NCI-H82 treated with DMSO at 0.1 percent for 48 hours (cell line): ENCODE measurements around the gene STC2.

Experiments used
- DNase-seq: peaks from one replicate; lab custom pipeline; 2025; ENCODE audit not compliant: unreplicated experiment; lab: John Stamatoyannopoulos, UW

The STC2 gene

DNA sequence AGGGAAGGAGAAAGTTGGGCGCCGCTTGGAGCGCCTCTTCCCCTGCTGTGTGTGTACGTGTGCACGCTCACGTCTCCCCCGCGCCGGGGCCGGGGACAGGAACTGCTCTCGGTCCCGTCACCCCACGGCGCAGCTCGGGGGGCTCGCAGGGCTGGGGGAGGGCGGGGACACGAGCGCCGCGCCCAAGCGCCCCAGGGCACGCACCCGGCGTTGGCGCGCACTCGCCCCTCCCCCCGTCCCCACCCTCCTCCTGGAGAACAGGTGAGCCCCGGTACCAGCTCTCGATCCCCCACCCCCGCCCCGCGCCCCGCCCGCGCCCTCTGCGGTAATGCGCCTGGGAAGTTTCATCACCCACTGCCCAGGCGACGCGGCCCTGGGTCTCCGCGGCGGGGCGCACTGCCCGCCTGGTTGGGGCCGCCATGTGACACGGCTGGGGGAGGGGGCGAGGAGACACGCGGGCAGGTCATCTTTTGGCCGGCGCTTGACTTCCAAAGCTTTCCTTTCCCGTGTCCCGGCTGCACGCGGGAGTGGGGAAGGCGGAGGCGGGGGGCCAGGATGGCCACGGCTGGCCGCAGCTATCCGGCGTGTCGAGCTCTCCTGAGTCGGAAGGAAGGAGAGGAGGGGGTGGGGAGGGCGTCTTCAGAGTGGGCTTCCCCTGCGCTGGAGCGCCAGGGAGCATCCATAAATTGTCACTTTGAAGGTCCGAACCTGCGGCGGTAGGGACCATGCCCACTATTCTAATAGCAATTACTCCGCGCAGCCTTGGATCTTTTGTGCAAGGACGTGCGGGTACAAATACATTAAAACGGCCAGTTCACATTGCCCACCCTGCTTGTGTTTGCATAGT is 1.5 kb upstream of the STC2 start:
- DNase-seq: no peak

DNA sequence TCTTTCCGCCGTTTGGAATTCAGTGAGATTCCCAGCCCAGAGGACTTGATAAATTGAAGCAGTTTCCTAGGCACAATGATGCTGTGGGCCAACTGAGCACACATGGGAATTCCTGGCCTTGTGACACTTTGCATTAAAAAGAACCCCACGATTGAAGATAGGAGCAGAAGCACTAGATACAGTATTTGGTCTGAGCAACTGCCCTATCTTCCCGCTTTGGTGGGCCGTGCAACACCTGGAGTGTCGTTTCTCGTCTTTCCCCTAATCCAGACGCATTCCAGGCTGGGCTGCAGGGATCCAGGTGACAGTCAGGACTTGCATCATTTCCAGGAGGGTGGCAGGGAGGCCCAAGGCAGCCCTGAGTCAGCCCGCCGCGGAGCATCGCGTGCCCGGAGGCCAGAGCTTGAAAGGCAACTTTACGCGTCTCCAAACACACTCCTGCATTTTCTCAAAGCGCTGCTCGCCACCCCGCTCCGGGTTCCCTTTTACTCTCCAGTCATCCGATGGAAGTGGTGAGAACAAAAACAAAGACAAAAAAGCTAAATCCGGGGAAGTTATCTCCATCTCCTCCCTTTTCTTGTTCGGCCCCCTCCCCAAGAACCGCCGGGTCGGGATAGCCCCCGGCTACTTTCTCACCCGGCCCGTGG is 753 bp upstream of the STC2 start:
- DNase-seq: no peak

- no peak for DNase-seq
These were observed 898 bp downstream of the STC2 start for GRCh38 chr5:173327084-173327947.

- DNase-seq: no peak
These were observed 1.7 kb downstream of the STC2 start for GRCh38 chr5:173326501-173326960.

DNA sequence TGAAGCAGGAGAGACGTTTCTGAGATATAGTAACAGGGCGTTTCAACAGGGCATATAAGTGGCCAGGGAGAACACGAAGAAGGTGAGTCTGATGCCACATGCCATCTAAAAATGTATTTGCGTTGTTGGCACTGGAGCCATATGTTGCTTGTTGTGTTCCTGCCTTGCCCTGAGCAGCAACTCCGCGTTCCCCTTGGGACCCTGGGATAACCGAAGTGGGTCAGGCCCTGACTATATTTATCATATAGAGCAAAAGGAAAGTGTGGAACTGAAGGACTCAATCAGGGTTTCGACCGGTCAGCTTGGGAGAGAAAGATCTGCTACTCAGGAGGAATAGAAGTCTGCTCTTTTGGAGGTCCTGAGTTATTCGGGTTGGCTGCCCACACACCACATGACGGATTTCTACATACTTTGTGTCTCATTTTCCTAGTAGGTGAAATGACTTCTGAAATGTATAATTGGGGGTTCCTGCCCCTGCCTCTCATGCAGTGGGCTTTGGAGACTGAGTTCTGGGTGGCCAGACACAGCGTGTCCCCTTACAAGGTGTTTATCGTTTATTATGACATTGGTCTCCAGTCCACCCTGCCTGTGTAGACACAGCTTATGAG is 3.0 kb downstream of the STC2 start:
- no peak for DNase-seq

DNA sequence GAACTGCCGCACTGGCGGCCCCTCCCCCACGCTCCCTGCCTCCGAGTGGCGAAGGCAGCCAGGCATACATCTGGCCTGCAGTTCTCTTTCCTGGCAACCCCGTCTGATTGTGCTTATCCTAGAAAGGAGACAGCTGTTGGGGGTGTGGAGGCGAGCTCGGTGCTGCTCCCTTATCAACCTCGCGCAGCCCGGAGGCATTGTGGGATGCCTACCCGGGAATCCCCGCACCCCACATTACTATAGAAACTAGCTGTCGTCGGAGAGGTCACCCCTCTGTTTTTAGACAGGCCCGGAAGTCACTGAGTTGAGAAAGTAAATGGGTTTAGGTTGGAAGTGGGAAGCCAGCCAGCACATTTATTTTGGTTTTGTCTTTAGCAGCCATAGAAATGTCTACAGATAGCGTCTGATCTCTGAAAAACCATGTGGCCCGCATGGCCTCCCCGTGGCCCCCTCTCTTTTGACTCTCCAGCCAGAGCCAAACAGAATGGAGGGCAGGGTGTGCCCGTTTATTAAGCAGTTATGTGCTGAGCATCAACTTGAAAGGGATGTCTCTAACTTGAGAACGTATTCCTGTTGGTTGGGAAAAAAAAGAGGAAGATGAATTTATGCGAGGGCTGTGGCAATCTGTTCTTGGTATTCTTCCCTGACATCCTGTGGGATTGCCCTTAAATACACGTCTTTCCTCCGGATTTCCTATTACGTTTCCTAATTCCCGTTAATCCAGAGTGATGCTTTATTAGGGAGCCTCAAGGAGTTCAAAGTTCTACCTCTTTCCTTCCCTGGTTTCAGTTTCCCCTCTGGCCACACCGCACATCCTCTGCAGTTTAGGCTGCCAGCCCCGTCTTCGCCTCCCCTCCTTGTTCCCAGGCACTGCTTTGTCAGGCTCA is 3.9 kb downstream of the STC2 start:
- no peak for DNase-seq

DNA sequence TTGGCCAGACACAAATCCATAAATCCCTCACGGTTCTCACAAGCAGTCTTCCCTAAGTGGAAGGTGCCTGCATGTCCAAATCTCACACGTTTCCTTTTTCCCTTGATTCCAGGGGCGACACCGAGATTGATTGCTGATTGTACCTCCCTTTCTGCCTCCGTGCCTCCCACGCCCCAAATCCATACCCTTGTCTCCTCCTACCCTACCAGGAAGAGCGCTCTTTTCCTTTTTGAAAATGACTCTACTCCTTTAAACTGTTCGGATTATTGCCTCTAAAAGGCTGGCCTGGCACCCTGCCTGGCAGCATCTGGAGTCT is 4.5 kb downstream of the STC2 start:
- no peak for DNase-seq

DNA sequence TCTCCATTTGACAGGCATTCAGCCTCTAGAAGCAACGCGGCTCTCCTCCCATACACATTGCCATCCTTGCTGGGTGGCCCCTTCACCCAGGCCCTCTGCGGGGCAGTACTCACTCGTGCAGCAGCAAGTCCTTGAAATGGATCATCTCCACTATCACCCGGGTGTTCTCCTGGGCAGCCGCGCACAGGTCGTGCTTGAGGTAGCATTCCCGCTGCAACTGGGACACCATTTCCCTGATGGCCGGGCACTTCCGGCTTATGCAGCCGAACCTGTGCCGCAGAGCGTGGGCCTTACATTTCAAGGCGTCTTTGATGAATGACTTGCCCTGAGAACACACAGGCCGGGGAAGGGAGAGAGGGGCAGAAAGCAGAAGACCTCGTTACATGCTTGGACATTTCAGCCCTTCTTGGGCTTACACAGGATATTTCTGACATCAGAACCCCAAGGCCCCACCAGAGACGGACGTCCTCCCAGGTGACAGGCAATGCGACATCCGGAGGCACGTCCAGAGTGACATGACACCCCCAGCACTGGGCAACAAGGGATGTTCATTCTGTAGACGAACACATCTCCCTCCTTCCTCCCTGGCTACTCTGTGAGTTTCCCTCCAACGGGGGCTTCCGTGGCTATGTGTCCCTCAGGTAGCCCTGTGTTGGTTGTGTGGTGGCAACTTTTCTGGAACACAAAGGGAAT is 5.0 kb downstream of the STC2 start:
- DNase-seq: no peak

DNA sequence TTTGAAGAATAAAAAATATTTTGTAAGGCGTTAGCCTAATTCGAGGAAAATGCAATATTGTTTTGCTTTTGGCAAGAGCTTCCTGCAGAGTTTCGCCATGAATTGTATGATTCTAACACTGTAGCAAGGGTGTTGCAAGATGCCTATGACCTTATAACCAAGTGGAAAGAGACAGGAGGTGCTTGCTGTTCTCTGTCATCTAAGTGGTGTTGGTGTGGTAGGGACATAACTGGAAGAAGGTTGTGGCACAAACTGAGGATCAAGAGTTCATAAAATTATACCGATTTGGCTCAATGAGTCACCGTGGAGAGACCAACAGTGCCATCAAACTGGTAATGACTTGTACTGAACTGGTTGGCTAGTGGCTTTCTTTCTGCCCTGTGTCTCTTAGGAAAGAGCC is 6.3 kb downstream of the STC2 start:
- DNase-seq: no peak

GRCh38 chr5:173320259-173320658 is 8.0 kb downstream of the STC2 start:
- DNase-seq: no peak

DNA sequence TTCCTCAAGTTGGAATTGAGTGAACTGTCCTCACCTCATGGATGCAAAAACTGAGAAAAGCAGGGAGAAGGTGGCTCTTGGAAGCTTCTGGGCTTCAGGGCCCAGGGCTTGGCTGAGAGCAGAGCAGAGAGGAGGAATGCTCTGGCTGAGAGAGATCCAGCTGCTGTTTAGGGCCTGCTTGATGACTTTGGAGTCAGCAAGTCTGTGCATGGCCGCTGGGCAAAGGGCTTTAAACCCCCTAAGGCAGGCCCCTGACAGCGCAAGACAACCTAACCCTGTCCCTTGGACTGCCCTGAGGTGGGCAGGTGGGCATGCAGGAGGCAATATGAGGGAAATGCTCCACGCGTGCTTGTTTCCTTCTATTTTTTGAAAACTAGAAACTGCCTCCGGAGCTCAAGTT is 8.6 kb downstream of the STC2 start:
- no peak for DNase-seq

DNA sequence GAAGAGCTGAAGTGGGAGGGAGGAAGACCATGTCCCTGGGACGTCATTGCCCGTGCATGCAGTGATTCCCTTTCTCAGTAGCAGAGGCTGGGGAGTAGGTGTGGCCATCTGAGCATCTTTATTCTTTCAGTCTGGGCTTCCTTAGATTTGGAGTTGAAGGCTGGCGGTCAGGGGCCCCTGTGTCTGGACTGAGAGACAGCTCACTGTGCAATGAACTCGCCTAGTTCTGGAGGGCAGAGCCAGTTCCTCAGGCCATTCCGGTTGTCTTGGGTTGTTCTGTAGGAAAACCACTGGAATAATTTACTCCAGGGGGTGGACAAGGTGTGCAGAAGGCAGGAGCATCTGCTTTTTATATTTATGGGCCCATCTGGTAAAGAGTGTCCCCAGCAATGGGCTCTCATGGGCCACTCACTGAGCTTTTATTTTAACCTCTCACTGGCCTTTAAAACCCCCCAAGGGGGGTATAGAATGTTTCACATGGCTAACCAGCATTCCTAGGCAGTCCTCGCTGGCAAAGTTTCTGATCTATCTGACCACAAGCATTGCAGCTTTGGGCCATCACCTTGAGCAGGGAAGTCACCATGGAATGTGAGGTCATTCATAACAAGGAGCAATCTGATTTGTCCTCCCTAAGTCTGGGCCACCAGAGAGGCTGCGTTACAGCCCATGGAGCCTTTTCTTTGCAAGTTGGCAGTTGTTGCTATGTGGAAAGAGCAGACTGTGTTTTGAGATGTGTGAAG is 9.2 kb downstream of the STC2 start:
- no peak for DNase-seq

DNA sequence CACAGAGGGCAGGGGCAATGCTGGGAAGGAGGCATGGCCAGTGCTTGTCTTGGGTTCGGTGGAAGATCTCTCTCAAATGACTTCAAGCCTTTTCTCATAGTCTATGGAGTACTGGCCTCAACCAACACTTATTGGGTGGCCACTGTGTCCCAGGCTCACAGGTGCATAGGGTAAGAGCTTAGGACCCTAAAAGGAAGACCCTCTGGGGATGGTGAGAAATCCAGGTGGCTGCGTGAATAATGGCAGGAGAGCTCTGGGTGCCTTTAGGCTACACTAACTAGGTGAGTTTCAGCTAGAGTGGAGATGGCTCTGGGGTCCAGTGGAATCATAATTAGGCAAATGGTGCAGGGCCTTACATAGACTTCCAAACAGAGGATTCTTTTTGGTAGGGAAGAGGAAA is 9.9 kb downstream of the STC2 start:
- no peak for DNase-seq

- no peak for DNase-seq
These were observed 10.4 kb downstream of the STC2 start for GRCh38 chr5:173317852-173318251.

DNA sequence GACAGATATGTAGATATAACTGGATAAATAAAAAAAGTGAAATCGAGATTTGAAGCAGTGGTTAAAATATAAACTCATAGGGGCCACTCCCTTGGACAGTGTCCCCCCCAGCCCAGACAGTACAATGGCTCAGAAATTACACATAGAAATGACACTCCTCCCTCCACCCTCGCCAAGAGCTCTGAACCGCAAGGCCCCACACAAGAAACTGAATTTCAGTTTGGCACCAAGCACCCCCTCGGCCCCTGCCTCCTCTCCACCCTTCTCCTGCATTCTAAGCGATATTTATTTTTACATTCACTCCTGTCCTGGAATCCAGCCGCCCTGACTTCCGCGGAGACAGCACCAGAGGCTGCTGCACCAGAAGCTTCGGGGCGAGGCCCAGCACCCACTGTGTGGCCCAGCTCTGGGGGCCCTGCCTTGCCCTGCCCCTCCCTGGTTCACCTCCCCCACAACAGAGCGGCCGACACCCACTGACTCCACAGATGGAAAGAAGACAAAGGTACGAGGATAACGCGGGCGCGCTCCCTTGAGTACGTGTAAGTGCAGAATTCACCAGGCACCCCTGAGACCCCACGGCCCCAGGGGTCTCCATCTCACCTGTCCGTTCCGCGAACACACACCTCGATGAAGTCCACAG is 11.0 kb downstream of the STC2 start:
- no peak for DNase-seq

- no peak for DNase-seq
These were observed 11.7 kb downstream of the STC2 start for GRCh38 chr5:173316339-173317020.

DNA sequence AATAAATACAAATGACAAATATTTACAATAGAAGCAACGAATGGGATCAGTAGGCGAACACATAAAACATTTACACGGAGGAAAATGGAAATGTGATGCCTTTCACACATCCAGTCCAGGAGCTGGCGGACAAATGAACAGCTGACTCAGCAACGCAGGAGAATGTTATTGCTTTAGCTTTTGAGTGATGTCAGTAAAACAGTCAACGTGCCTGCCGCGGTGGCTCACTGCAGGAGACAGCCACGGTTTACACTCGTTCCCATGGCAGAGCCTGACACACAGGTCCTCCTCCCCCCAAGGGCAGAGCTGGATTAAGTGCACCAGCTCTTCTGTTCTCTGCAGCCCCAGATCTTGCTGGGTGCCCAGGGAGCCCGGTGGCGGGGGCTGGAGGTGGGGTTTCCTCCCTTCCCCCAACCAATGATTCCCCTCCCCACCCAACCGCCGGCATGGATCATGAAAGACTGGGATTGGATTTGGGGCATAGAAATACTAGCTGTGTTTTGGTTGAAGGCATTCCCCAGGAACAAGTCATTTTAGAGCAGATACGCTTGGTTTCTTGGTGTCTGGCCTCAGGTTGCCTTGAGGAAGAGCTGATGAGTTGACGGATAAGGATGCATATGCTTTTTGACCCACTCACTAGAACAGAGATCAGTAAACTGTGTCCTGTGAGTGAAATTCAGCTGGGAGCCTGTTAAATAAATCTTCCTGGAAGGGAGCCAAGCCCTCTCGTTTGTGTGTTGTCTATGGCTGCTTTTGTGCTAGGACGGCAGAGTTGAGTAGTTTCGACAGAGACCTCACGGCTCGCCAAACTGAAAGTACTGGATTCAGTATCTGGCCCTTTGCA is 12.5 kb downstream of the STC2 start:
- no peak for DNase-seq
